Karpas-422 (cell line): ENCODE results near the gene MACIR. TPM values are rescaled to one million over a fixed set of nuclear protein-coding genes. Genes with fewer than 3 reads are reported as not detected.
A peak's percentile ranks its signal among the peaks of the same experiment; 100 is the strongest.
"Not testable (repeated sequence)": the region's sequence is repeated elsewhere in the genome, so short reads cannot be mapped to it uniquely, and the experiment has no call there.

Experiments
- DNase-seq: peaks from one replicate; pipeline ENCODE4 v3.0.0-alpha.2; 2015
- H2AFZ ChIP-seq: fragments of 200-600 bp; sonication (generic); 2 replicates; pipeline ENCODE4 v1.6.1; 2014; ENCODE audit warnings: antibody characterized with exemption, low read length, mixed read lengths
- H3K27ac ChIP-seq: fragments of 200-600 bp; sonication (generic); 2 replicates; pipeline ENCODE4 v1.5.1; 2014; ENCODE audit warnings: mild to moderate bottlenecking, low read length, moderate library complexity
- H3K27me3 ChIP-seq: fragments of 200-600 bp; sonication (generic); 2 replicates; pipeline ENCODE4 v1.6.1; 2014; ENCODE audit warnings: low read length, mixed read lengths
- H3K36me3 ChIP-seq: fragments of 200-600 bp; sonication (generic); 2 replicates; pipeline ENCODE4 v1.6.1; 2014; ENCODE audit warnings: low read length, mixed read lengths; ENCODE audit not compliant: insufficient read depth
- H3K4me1 ChIP-seq: fragments of 200-600 bp; sonication (generic); 2 replicates; pipeline ENCODE4 v1.6.1; 2014; ENCODE audit warnings: mild to moderate bottlenecking, low read length, mixed read lengths
- H3K4me2 ChIP-seq: fragments of 200-600 bp; sonication (generic); 2 replicates; pipeline ENCODE4 v1.6.1; 2014; ENCODE audit warnings: low read length, low read depth, mild to moderate bottlenecking; ENCODE audit not compliant: poor library complexity, severe bottlenecking
- H3K4me3 ChIP-seq: fragments of 200-600 bp; sonication (generic); 2 replicates; pipeline ENCODE4 v1.5.1; 2014; ENCODE audit warnings: mild to moderate bottlenecking, antibody characterized with exemption, low read length, mixed read lengths
- H3K79me2 ChIP-seq: fragments of 200-600 bp; sonication (generic); 2 replicates; pipeline ENCODE4 v1.6.1; 2014; ENCODE audit warnings: mild to moderate bottlenecking, low read length, mixed read lengths
- H3K9ac ChIP-seq: fragments of 200-600 bp; sonication (generic); 2 replicates; pipeline ENCODE4 v1.6.0; 2014; ENCODE audit warnings: low read length
- H3K9me2 ChIP-seq: fragments of 200-600 bp; sonication (generic), shearing (Covaris generic); replicated peaks from 2 replicates; pipeline ENCODE4 v1.6.0; 2014; ENCODE audit warnings: mild to moderate bottlenecking, low read length, moderate library complexity; ENCODE audit not compliant: insufficient read depth
- H3K9me3 ChIP-seq: fragments of 300-700, 200-600 bp; sonication (generic); 2 replicates; pipeline ENCODE4 v1.6.1; 2014; ENCODE audit warnings: low read length, mixed read lengths
- H4K20me1 ChIP-seq: fragments of 200-600 bp; sonication (generic); 2 replicates; pipeline ENCODE4 v1.6.1; 2014; ENCODE audit warnings: mild to moderate bottlenecking, antibody characterized with exemption, low read length, low read depth; ENCODE audit not compliant: insufficient read depth
- total RNA-seq: library from RNA; depleted of rRNA; stranded (reverse); fragments of >200 nt; shearing (Covaris generic); gene quantifications from 2 replicates; pipeline ENCODE4 v1.2.3, GENCODE V29; 2014; ENCODE audit warnings: low replicate concordance

The MACIR gene
- total RNA-seq, 1 experiment from 2014 or later = 2.8 TPM

- not testable (repeated sequence) for H3K4me1 ChIP-seq, H3K4me2 ChIP-seq
Observed at GRCh38 chr5:103219074-103219473, 39.5 kb upstream of the MACIR start.

GRCh38 chr5:103223031-103223955, 35.3 kb upstream of the MACIR start:
- H3K27me3 ChIP-seq = no peaks in the 10 kb centered on the region
- no peak for DNase-seq
- H3K9ac ChIP-seq = no peak overlapping the region
- no peak overlapping the region for H3K27ac ChIP-seq
- H3K79me2 ChIP-seq = no peaks in the 10 kb centered on the region
- H3K9me2 ChIP-seq = no peaks in the 10 kb centered on the region
- H3K9me3 ChIP-seq = no peaks in the 10 kb centered on the region
- no peak overlapping the region for H3K4me2 ChIP-seq
- H2AFZ ChIP-seq = no peak overlapping the region
- H4K20me1 ChIP-seq = no peaks in the 10 kb centered on the region
- H3K4me3 ChIP-seq = no peak overlapping the region
- no peaks in the 10 kb centered on the region for H3K4me1 ChIP-seq
- no peaks in the 10 kb centered on the region for H3K36me3 ChIP-seq

More at GRCh38 chr5:103219074-103219473, 39.5 kb upstream of the MACIR start:
- H2AFZ ChIP-seq, H3K4me3 ChIP-seq, H3K9me2 ChIP-seq, H3K79me2 ChIP-seq, H3K27me3 ChIP-seq, H3K36me3 ChIP-seq, H4K20me1 ChIP-seq, H3K27ac ChIP-seq, H3K9me3 ChIP-seq, H3K9ac ChIP-seq, DNase-seq: not testable (repeated sequence)

- no peak overlapping the region for H2AFZ ChIP-seq
- no peaks in the 10 kb centered on the region for H3K9me3 ChIP-seq
- no peak overlapping the region for H3K9ac ChIP-seq
- H3K27ac ChIP-seq = no peak overlapping the region
- H3K4me2 ChIP-seq = no peak overlapping the region
- H3K27me3 ChIP-seq = no peaks in the 10 kb centered on the region
- H3K9me2 ChIP-seq = no peaks in the 10 kb centered on the region
- H3K79me2 ChIP-seq = no peaks in the 10 kb centered on the region
- H3K36me3 ChIP-seq = no peaks in the 10 kb centered on the region
- no peaks in the 10 kb centered on the region for H4K20me1 ChIP-seq
- no peaks in the 10 kb centered on the region for H3K4me1 ChIP-seq
- DNase-seq = peak; percentile 85
- no peak overlapping the region for H3K4me3 ChIP-seq
Observed at GRCh38 chr5:103224118-103224893, 34.3 kb upstream of the MACIR start.

GRCh38 chr5:103224894-103225246, 33.7 kb upstream of the MACIR start:
- H3K4me2 ChIP-seq = no peak overlapping the region

GRCh38 chr5:103228061-103228460, 30.5 kb upstream of the MACIR start:
- H3K27me3 ChIP-seq = no peaks in the 10 kb centered on the region
- no peak overlapping the region for H3K9ac ChIP-seq
- no peaks in the 10 kb centered on the region for H3K9me2 ChIP-seq

More at GRCh38 chr5:103224894-103225246, 33.7 kb upstream of the MACIR start:
- H2AFZ ChIP-seq = no peak overlapping the region
- DNase-seq = no peak
- no peaks in the 10 kb centered on the region for H3K4me1 ChIP-seq
- no peaks in the 10 kb centered on the region for H3K36me3 ChIP-seq
- no peak overlapping the region for H3K9ac ChIP-seq
- H3K4me3 ChIP-seq = no peak overlapping the region
- no peaks in the 10 kb centered on the region for H3K79me2 ChIP-seq
- H3K27ac ChIP-seq = no peak overlapping the region
- no peaks in the 10 kb centered on the region for H3K9me2 ChIP-seq
- no peaks in the 10 kb centered on the region for H3K27me3 ChIP-seq
- no peaks in the 10 kb centered on the region for H4K20me1 ChIP-seq
- H3K9me3 ChIP-seq = no peaks in the 10 kb centered on the region

GRCh38 chr5:103228588-103228987, 30.0 kb upstream of the MACIR start:
- Histone ChIP-seq H3K4me1 (no peaks in the 10 kb centered on the region), H4K20me1 (no peaks in the 10 kb centered on the region), H3K9me2 (no peaks in the 10 kb centered on the region), H3K27ac (no peak overlapping the region), H2AFZ (no peak overlapping the region), H3K9ac (no peak overlapping the region), H3K79me2 (no peaks in the 10 kb centered on the region), H3K36me3 (no peaks in the 10 kb centered on the region), H3K4me3 (no peak overlapping the region), H3K27me3 (no peaks in the 10 kb centered on the region), H3K9me3 (no peaks in the 10 kb centered on the region), H3K4me2 (no peak overlapping the region)
- no peak for DNase-seq

More at GRCh38 chr5:103228061-103228460, 30.5 kb upstream of the MACIR start:
- Histone ChIP-seq H3K36me3 (no peaks in the 10 kb centered on the region), H3K4me2 (no peak overlapping the region), H3K79me2 (no peaks in the 10 kb centered on the region), H3K4me1 (no peaks in the 10 kb centered on the region), H3K9me3 (no peaks in the 10 kb centered on the region), H3K4me3 (no peak overlapping the region), H3K27ac (no peak overlapping the region), H4K20me1 (no peaks in the 10 kb centered on the region), H2AFZ (no peak overlapping the region)
- DNase-seq = no peak

- Histone ChIP-seq H3K4me2 (no peak overlapping the region), H3K36me3 (no peaks in the 10 kb centered on the region), H3K4me1 (no peaks in the 10 kb centered on the region), H3K27ac (no peak overlapping the region), H3K79me2 (no peaks in the 10 kb centered on the region), H3K9me3 (no peaks in the 10 kb centered on the region), H3K9me2 (no peaks in the 10 kb centered on the region), H4K20me1 (no peaks in the 10 kb centered on the region), H3K27me3 (no peaks in the 10 kb centered on the region), H3K4me3 (no peak overlapping the region), H2AFZ (no peak overlapping the region), H3K9ac (no peak overlapping the region)
- peak; percentile 71 for DNase-seq
Observed at GRCh38 chr5:103232393-103232999, 26.1 kb upstream of the MACIR start.
